Measurements from ENCODE around the gene FALEC. TPM values are rescaled to one million over a fixed set of nuclear protein-coding genes. Genes with fewer than 3 reads are reported as not detected.

The FALEC gene
- total RNA-seq, 1 experiment from 2014 or later = 0.59 TPM

DNA sequence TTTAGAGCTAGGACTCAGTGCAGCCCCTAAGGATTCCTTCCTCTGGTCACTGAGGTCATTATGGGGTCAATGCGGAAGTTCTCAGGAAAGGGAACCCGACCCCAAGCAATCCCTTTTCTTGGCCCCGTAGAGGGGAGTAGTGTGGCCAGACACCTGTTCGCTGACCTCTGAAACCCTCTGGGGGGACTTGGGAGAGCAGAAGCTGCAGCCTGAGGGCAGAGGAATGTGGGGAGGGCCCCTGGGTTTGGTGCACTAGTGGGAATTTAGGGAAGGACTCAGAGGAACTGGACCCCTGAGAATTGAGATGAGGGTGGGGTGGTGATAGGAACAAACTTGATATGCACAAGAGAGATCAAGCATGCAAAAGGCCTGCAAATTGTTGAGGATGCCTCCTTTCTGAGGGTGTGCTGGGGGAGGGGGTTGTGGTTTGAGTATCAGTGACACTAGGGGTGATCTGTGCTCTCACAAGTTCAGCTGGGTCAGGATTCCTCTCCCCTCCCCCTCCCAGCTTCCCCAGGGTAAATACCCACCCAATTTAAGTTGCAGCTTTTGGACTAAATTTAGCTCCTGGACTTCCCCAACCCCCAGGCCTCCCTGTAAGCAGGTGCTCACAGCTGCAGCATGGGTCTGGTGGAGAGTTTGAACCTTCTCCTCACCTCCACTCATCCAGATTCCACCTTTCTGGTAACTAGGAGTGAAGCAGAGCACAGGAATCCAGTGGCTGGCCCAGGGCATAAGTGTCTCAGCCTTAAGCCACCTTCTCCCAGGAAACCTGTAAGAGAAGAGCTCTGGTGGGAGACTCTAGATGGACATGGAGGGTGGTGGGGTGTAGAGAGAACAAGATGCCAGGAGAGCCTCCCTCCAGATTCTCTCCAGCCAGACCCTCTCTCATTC is 47.1 kb downstream of the FALEC start:
- Mint-ChIP-seq H3K27ac (ENCODE audit: unreplicated experiment) (peak overlapping the region; percentile 95), H3K4me3 (ENCODE audit: unreplicated experiment) (peak overlapping the region; percentile 80), H3K36me3 (ENCODE audit: insufficient read depth, unreplicated experiment) (peaks cover 48% of the 10 kb centered on the region), H3K27me3 (ENCODE audit: insufficient read depth, unreplicated experiment) (no peaks in the 10 kb centered on the region), H3K9me3 (ENCODE audit: unreplicated experiment) (no peaks in the 10 kb centered on the region), H3K4me1 (ENCODE audit: low read depth, unreplicated experiment) (peaks cover 34% of the 10 kb centered on the region)
- DNase-seq = no peak
- H3K9me3 ChIP-seq = no peaks in the 10 kb centered on the region
- H3K4me3 ChIP-seq (ENCODE audit: low read depth, low read length) = peak overlapping the region; percentile 46
- intact Hi-C loops (cut with micrococcal nuclease; ENCODE audit: unreplicated experiment) = loop anchor here (1.0 to 10.0 kb wide), 4 partner anchors 135 to 442 kb away; partner anchors contain the start of genes CERS2, GOLPH3L, MINDY1 and PRUNE1
- no peak for TF ChIP-seq CTCF (IDR thresholded peaks at IDR 0.05; ENCODE audit: insufficient read depth in 1 of 2, low read depth in 1 of 2, low read length in 1 of 2, severe bottlenecking in 1 of 2, unreplicated experiment in 1 of 2)
- POLR2A ChIA-PET = interaction anchor here (0.6 to 5.6 kb wide), 11 partner anchors 9 to 450 kb away, joined by 3 to 152 read pairs (median 3); partner anchors contain the start of genes ARNT, ENSA, GOLPH3L and MCL1
- BruUV-seq (replicated peaks) = no TSS peak
- CTCF ChIA-PET = interaction anchor here (0.6 to 6.2 kb wide), 11 partner anchors 16 to 435 kb away, joined by 3 to 51 read pairs (median 4); partner anchors contain the start of genes ENSA, GOLPH3L and MCL1
- no peaks in the 10 kb centered on the region for H3K27me3 ChIP-seq (replicated peaks; ENCODE audit: control insufficient read depth, insufficient read depth, low read length)
- peaks cover 41% of the 10 kb centered on the region for H3K4me1 ChIP-seq
- H3K36me3 ChIP-seq (ENCODE audit: control insufficient read depth, insufficient read depth, low read length) = no peaks in the 10 kb centered on the region; the same call in none of the 2 replicates

DNA sequence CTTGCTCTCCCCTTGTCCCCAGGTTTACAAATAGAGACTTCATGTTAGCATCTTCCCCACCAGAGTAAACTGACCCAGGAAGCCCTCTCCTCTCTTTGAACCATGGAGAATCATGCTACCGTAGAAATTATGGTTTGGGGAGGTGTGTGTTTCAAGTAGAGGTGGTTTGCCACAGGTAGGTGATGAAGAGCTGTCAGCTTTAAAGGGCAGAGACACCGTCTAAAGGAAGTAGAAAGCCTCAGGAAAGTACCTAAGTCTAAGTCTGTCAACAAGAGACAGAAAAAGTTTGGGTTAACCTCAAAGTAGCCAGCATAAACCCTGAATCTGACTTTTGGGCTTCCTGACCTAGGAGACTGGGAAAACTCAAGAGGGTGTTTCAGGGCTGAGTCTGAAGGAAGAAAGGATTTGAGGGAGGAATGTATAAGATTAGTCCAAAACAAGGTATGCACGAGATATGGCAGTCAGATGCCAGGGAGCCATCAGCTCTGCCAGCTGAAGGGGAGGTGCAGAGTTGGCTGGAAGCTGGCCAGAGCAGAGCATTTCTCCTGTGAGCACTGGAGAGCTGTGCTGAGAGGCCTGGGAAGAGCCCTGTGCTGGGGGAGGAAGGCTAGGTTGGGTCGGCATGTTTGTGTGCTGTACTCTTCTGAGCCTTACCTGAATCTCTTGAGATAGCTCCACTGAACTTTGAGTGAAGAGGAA is 47.9 kb downstream of the FALEC start:
- Histone ChIP-seq H3K4me1 (peaks cover 48% of the 10 kb centered on the region), H3K9me3 (no peaks in the 10 kb centered on the region), H3K36me3 (ENCODE audit: control insufficient read depth, insufficient read depth, low read length) (no peaks in the 10 kb centered on the region; the same call in none of the 2 replicates), H3K4me3 (ENCODE audit: low read depth, low read length) (no peak overlapping the region), H3K27me3 (replicated peaks; ENCODE audit: control insufficient read depth, insufficient read depth, low read length) (no peaks in the 10 kb centered on the region)
- TF ChIP-seq CTCF (IDR thresholded peaks at IDR 0.05; ENCODE audit: insufficient read depth in 1 of 2, low read depth in 1 of 2, low read length in 1 of 2, severe bottlenecking in 1 of 2, unreplicated experiment in 1 of 2) = no peak
- intact Hi-C loops (cut with micrococcal nuclease; ENCODE audit: unreplicated experiment) = loop anchor here (5.0 to 10.0 kb wide), 3 partner anchors 134 to 441 kb away; partner anchors contain the start of genes CERS2, GOLPH3L, MINDY1 and PRUNE1
- Mint-ChIP-seq H3K4me1 (ENCODE audit: low read depth, unreplicated experiment) (peaks cover 42% of the 10 kb centered on the region), H3K9me3 (ENCODE audit: unreplicated experiment) (no peaks in the 10 kb centered on the region), H3K4me3 (ENCODE audit: unreplicated experiment) (peak overlapping the region; percentile 80), H3K36me3 (ENCODE audit: insufficient read depth, unreplicated experiment) (peaks cover 48% of the 10 kb centered on the region), H3K27me3 (ENCODE audit: insufficient read depth, unreplicated experiment) (no peaks in the 10 kb centered on the region), H3K27ac (ENCODE audit: unreplicated experiment) (peak overlapping the region; percentile 95)
- ChIA-PET POLR2A (interaction anchor here (0.7 to 5.6 kb wide), 5 partner anchors 12 to 553 kb away, joined by 3 to 152 read pairs (median 4); partner anchors contain the start of genes ENSA, MCL1 and OTUD7B), CTCF (interaction anchor here (0.6 to 6.2 kb wide), 5 partner anchors 15 to 249 kb away, joined by 3 to 51 read pairs (median 6); partner anchors contain the start of genes FALEC and MCL1)
- BruUV-seq (replicated peaks) = no TSS peak
- DNase-seq = no peak

Data from Caco-2 (cell line).